Fibroblast of the aortic adventitia (primary cell): ENCODE measurements around the gene UBAC2. TPM values are rescaled to one million over a fixed set of nuclear protein-coding genes. Genes with fewer than 3 reads are reported as not detected.
"Not testable (repeated sequence)": the region's sequence is repeated elsewhere in the genome, so short reads cannot be mapped to it uniquely, and the experiment has no call there.

Experiments
- DNase-seq: peaks from one replicate; pipeline ENCODE4 v3.0.0-alpha.2; 2010; ENCODE audit warnings: low read depth
- H3K4me3 ChIP-seq: 2 replicates; pipeline ENCODE4 v1.5.1; 2011; ENCODE audit warnings: low read depth, mild to moderate bottlenecking, control low read depth, low read length, moderate library complexity
- CTCF ChIP-seq: IDR thresholded peaks from 2 replicates; pipeline ENCODE4 v1.5.1; 2011; ENCODE audit warnings: mild to moderate bottlenecking, low read length, control low read depth, inconsistent platforms; ENCODE audit not compliant: insufficient read depth
- total RNA-seq: library from RNA; depleted of rRNA; stranded (reverse); fragments of >200 nt; gene quantifications from 2 replicates; pipeline ENCODE4 v1.2.3, GENCODE V29; 2012; ENCODE audit warnings: low replicate concordance

The UBAC2 gene
- total RNA-seq, 1 donor = 33.8 TPM

DNA sequence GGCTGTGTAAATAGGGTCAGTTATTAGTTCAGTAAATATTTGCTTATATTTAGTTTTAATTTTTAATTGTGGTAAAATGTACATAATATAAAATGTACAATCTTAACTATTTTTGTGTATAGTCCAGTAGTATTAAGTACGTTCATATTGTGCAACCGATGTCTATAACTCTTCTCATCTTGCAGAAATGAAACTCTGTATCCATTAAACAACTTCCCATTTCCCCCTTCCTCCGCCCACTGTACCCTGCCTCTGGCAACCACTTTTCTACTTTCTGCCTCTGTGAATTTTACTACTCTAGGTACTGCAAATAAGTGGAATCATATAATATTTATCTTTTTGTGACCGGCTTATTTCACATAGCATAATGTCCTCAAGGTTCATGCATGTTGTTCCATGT lies 24.4 kb downstream of the UBAC2 start:
- H3K4me3 ChIP-seq = no peak overlapping the region
- TF ChIP-seq CTCF = no peak
- no peak for DNase-seq

- no peak overlapping the region for H3K4me3 ChIP-seq
- no peak for TF ChIP-seq CTCF
- DNase-seq = peak; percentile 20
Observed at GRCh38 chr13:99226513-99226912, 25.9 kb downstream of the UBAC2 start.

DNA sequence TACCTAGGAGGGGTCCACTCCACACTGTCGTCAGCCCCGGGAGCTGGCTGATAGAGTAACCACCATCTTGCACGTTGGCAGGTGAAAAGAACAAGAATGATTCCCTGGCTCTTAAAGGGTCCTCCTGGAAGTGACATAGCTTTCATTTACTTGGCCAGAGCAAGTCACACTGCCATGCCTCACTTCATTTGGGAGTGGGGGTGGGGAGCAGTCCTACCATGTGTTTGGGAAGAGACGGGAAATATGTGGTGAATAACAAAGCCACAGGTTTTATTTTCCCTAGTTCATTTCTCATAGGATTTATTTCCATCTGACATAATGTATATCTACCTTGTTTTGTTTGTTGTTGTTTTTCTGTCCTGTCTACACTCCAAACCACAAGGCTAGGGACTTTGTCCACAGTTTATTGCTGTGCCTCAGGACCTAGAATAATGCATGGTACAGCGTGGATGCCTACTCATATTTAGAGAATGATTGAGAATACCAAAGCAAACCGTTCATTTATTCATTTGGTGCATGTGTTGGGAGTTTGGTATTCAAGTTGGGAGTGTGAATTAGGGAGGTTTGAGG lies 26.8 kb downstream of the UBAC2 start:
- DNase-seq = no peak
- no peak for TF ChIP-seq CTCF
- H3K4me3 ChIP-seq = no peak overlapping the region

- TF ChIP-seq CTCF = no peak
- DNase-seq = no peak
- H3K4me3 ChIP-seq = no peak overlapping the region
Observed at GRCh38 chr13:99227909-99228688, 27.4 kb downstream of the UBAC2 start.

- TF ChIP-seq CTCF = no peak
- peak; percentile 19 for DNase-seq
- no peak overlapping the region for H3K4me3 ChIP-seq
Observed at GRCh38 chr13:99228737-99229691, 28.4 kb downstream of the UBAC2 start.

DNA sequence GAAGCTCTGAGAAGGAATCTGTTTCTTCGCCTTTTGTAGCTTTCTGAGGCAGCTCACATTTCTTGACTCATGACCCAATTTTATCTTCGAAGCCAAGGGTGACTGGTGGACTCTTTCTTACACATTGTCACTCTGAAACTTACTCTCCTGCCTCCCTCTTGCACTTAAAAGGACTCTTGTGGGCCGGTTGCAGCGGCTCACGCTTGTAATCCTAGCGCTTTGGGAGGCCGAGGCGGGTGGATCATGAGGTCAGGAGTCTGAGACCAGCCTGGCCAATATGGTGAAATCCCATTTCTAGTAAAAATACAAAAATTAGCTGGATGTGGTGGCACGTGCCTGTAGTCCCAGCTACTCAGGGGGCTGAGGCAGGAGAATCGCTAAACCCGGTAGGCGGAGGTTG lies 29.9 kb downstream of the UBAC2 start:
- DNase-seq, H3K4me3 ChIP-seq: not testable (repeated sequence)

DNA sequence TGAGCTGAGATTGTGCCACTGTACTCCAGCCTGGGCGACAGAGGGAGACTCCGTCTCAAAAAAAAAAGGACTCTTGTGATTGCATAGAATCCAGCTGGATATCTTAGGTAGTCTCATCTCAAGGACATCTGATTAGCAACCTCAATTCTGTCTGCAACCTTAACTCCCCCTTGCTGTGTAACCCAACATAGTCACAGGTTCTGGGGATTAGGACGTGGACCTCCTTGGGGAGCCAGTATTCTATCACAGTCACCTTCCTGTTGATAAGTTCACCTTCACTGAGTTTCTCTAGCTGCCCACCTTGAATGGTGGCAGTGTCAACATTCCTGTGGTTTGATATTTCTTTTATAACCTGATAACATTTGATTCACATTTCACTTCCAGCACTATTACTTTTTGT lies 30.3 kb downstream of the UBAC2 start:
- TF ChIP-seq CTCF = no peak
- no peak for DNase-seq
- no peak overlapping the region for H3K4me3 ChIP-seq
